PC-9 (cell line): Measurements from ENCODE around the gene GALNT7. TPM values are rescaled to one million over a fixed set of nuclear protein-coding genes. Genes with fewer than 3 reads are reported as not detected.

ENCODE experiments used
- BruUV-seq: library from RNA; stranded (reverse); fragments of 400-500 nt; replicated peaks from 2 replicates; lab custom pipeline; 2021; lab: Mats Ljungman, UMichigan
- CTCF ChIA-PET: fragments of 300-600 bp; sonication (Branson Sonifier 250); formaldehyde crosslinking; loops from one replicate; lab custom pipeline; 2022; ENCODE audit warnings: antibody characterized with exemption; lab: Charles Lee
- POLR2A ChIA-PET: fragments of 300-600 bp; sonication (Branson Sonifier 250); formaldehyde crosslinking; loops from one replicate; lab custom pipeline; 2022; ENCODE audit warnings: antibody characterized with exemption; ENCODE audit not compliant: unreplicated experiment; lab: Charles Lee
- DNase-seq, 2 experiments: peaks; one replicate each; pipeline versions ENCODE4 v3.0.0 to v3.0.0-alpha.2; 2015 to 2022; ENCODE audit warnings: mixed read lengths in 1 of 2
- H2AFZ ChIP-seq: fragments of 200-600 bp; sonication (generic); 2 replicates; pipeline ENCODE4 v1.8.1; 2017; ENCODE audit warnings: antibody characterized with exemption
- H3F3A ChIP-seq: fragments of 200-600 bp; sonication (generic); 2 replicates; pipeline ENCODE4 v1.8.1; 2017; ENCODE audit warnings: antibody characterized with exemption, mild to moderate bottlenecking, low read depth; ENCODE audit not compliant: insufficient read depth
- H3K27ac ChIP-seq: fragments of 200-600 bp; sonication (generic); 2 replicates; pipeline ENCODE4 v1.6.1; 2016; ENCODE audit warnings: mixed run types
- H3K27me3 ChIP-seq: fragments of 200-600 bp; sonication (generic); 2 replicates; pipeline ENCODE4 v1.6.1; 2016; ENCODE audit warnings: low read depth, mixed run types; ENCODE audit not compliant: insufficient read depth
- H3K36me3 ChIP-seq: fragments of 200-600 bp; sonication (generic); 2 replicates; pipeline ENCODE4 v1.6.1; 2016; ENCODE audit warnings: low read depth, mixed run types
- H3K4me1 ChIP-seq: fragments of 200-600 bp; sonication (generic); replicated peaks from 2 replicates; pipeline ENCODE4 v1.6.1; 2016; ENCODE audit warnings: mixed run types; ENCODE audit not compliant: insufficient read depth
- H3K4me2 ChIP-seq: fragments of 200-600 bp; sonication (generic); 2 replicates; pipeline ENCODE4 v1.6.1; 2017; ENCODE audit warnings: mixed run types
- H3K4me3 ChIP-seq: fragments of 200-600 bp; sonication (generic); 2 replicates; pipeline ENCODE4 v1.6.1; 2016; ENCODE audit warnings: mixed run types
- H3K79me2 ChIP-seq: fragments of 200-600 bp; sonication (generic); 2 replicates; pipeline ENCODE4 v1.6.1; 2017; ENCODE audit warnings: low read depth, mixed run types
- H3K9me2 ChIP-seq: fragments of 200-600 bp; sonication (generic); 2 replicates; pipeline ENCODE4 v1.8.1; 2017; ENCODE audit warnings: mild to moderate bottlenecking; ENCODE audit not compliant: insufficient read depth
- H3K9me3 ChIP-seq: fragments of 200-600 bp; sonication (generic); 2 replicates; pipeline ENCODE4 v1.8.1; 2016; ENCODE audit warnings: low read depth; ENCODE audit not compliant: insufficient read depth
- H4K20me1 ChIP-seq: fragments of 200-600 bp; sonication (generic); 2 replicates; pipeline ENCODE4 v1.8.1; 2017; ENCODE audit not compliant: insufficient read depth
- CTCF ChIP-seq: fragments of 200-600 bp; sonication (generic); conservative IDR thresholded peaks from 2 replicates; pipeline ENCODE4 v1.6.1; 2017; ENCODE audit warnings: mixed run types, antibody characterized with exemption, mild to moderate bottlenecking, moderate library complexity
- EZH2 ChIP-seq: fragments of 200-600 bp; sonication (generic); IDR thresholded peaks from 2 replicates; pipeline ENCODE4 v1.8.0; 2017; ENCODE audit warnings: antibody characterized with exemption, low read depth
- intact Hi-C: fragments of 100-400 bp; cut with micrococcal nuclease; formaldehyde crosslinking; loops from one replicate; pipeline ENCODE4 v1.10.0; 2022; ENCODE audit not compliant: unreplicated experiment
- total RNA-seq: library from RNA; stranded (reverse); gene quantifications from 2 replicates; pipeline ENCODE4 v1.2.3, GENCODE V29; 2021

The GALNT7 gene
- total RNA-seq, 1 experiment from 2014 or later: 57.2 TPM

DNA sequence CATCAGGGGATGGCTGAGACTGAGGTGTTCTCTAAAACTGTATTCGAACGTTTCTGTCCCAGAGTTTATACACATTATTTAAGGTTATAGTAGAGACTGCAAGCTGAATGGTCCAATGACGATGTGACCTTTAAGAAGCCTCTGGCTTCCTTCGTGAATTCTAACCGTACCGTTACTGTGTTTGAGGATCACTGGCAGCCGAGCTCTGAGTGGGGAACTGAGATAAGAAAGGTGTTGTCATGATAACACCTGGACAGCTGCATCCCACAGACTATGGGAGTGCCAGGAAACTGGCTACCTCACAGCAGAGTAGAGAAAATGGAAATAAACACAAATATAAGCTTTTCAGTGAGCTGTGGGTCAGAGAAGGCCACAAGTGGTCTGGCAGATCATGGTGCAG lies 106.5 kb downstream of the GALNT7 start:
- H3K9me3 ChIP-seq: peaks cover 5% of the 10 kb centered on the region; the same call in 1 of the 2 replicates
- intact Hi-C loops: no loop called here
- H3K4me3 ChIP-seq: no peak overlapping the region
- no peak for DNase-seq
- H3K27ac ChIP-seq: no peak overlapping the region
- H4K20me1 ChIP-seq: no peaks in the 10 kb centered on the region
- no peaks in the 10 kb centered on the region for H3K9me2 ChIP-seq
- H3K36me3 ChIP-seq: no peaks in the 10 kb centered on the region
- ChIA-PET POLR2A (no interaction called here), CTCF (no interaction called here)
- H3F3A ChIP-seq: no peaks in the 10 kb centered on the region
- H3K4me1 ChIP-seq: no peaks in the 10 kb centered on the region
- H2AFZ ChIP-seq: no peak overlapping the region
- H3K4me2 ChIP-seq: no peak overlapping the region
- TF ChIP-seq CTCF (no peak), EZH2 (no peak)
- no peaks in the 10 kb centered on the region for H3K27me3 ChIP-seq
- H3K79me2 ChIP-seq: no peaks in the 10 kb centered on the region
- no TSS peak for BruUV-seq

DNA sequence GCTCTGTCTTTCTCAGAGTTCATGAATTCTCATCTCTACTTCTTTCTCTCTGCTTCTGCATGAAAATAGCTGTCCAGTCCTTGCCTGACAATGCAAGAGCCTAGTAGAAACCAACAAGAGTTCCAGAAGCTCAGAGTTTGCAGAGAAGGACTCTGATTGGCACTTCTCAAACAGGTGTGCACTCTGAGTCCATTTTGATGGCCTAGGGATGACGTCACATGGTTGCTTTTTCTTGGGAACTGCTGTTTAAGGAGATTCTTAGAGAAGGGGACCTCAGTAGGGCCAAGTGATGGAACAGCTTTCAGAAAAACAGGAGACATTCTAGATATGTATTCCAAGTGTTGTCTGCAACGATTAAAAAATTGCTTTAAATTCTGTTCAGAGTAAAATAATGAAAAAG lies 108.7 kb downstream of the GALNT7 start:
- no peak overlapping the region for H3K27ac ChIP-seq
- no TSS peak for BruUV-seq
- no peaks in the 10 kb centered on the region for H4K20me1 ChIP-seq
- no peak overlapping the region for H2AFZ ChIP-seq
- H3K4me2 ChIP-seq: no peak overlapping the region
- DNase-seq: no peak
- H3K36me3 ChIP-seq: no peaks in the 10 kb centered on the region
- ChIA-PET CTCF (no interaction called here), POLR2A (interaction anchor here (0.6 to 0.7 kb wide), 2 partner anchors 57 to 278 kb away, joined by 4 to 5 read pairs; partner anchors contain the start of gene HMGB2)
- H3K27me3 ChIP-seq: no peaks in the 10 kb centered on the region
- TF ChIP-seq EZH2 (no peak), CTCF (no peak)
- no peaks in the 10 kb centered on the region for H3F3A ChIP-seq
- intact Hi-C loops: no loop called here
- H3K79me2 ChIP-seq: no peaks in the 10 kb centered on the region
- H3K9me3 ChIP-seq: peaks cover 5% of the 10 kb centered on the region; the same call in 1 of the 2 replicates
- H3K4me3 ChIP-seq: no peak overlapping the region
- no peaks in the 10 kb centered on the region for H3K9me2 ChIP-seq
- no peaks in the 10 kb centered on the region for H3K4me1 ChIP-seq

GRCh38 chr4:173280998-173281397 lies 112.4 kb downstream of the GALNT7 start:
- intact Hi-C loops: no loop called here
- POLR2A ChIA-PET: no interaction called here
- Histone ChIP-seq H3K27ac (no peak overlapping the region), H4K20me1 (no peaks in the 10 kb centered on the region), H3K4me3 (no peak overlapping the region), H3K79me2 (no peaks in the 10 kb centered on the region), H3K4me2 (no peak overlapping the region), H3K9me2 (no peaks in the 10 kb centered on the region), H3K36me3 (no peaks in the 10 kb centered on the region), H3K4me1 (no peaks in the 10 kb centered on the region), H2AFZ (no peak overlapping the region), H3K9me3 (no peaks in the 10 kb centered on the region; the same call in 1 of the 2 replicates), H3K27me3 (no peaks in the 10 kb centered on the region), H3F3A (no peaks in the 10 kb centered on the region)
- TF ChIP-seq EZH2 (no peak), CTCF (no peak)
- DNase-seq: no peak
- CTCF ChIA-PET: interaction anchor here (0.5 kb wide), 1 partner anchor 96 kb away, joined by 5 read pairs; no protein-coding TSS in a partner anchor
- BruUV-seq: no TSS peak
